ENCODE results near the gene MCM3AP. TPM values are rescaled to one million over a fixed set of nuclear protein-coding genes. Genes with fewer than 3 reads are reported as not detected.

The MCM3AP gene
- total RNA-seq, 1 donor from 2014 or later, result 150 TPM

GRCh38 chr21:46322351-46323226, 37.2 kb upstream of the MCM3AP start:
- Mint-ChIP-seq H3K27me3 (ENCODE audit: low read depth) (no peaks in the 10 kb centered on the region), H3K27ac (peak overlapping the region; percentile 92), H3K9me3 (no peaks in the 10 kb centered on the region), H3K36me3 (peaks cover 9% of the 10 kb centered on the region), H3K4me3 (peak overlapping the region; percentile 94), H3K4me1 (peaks cover 32% of the 10 kb centered on the region)
- DNase-seq (ENCODE audit: low spot score in 2 of 2, unreplicated experiment in 2 of 2), result peak in 1 of 2 experiments; percentile 42
- TF ChIP-seq, protein P1, sequence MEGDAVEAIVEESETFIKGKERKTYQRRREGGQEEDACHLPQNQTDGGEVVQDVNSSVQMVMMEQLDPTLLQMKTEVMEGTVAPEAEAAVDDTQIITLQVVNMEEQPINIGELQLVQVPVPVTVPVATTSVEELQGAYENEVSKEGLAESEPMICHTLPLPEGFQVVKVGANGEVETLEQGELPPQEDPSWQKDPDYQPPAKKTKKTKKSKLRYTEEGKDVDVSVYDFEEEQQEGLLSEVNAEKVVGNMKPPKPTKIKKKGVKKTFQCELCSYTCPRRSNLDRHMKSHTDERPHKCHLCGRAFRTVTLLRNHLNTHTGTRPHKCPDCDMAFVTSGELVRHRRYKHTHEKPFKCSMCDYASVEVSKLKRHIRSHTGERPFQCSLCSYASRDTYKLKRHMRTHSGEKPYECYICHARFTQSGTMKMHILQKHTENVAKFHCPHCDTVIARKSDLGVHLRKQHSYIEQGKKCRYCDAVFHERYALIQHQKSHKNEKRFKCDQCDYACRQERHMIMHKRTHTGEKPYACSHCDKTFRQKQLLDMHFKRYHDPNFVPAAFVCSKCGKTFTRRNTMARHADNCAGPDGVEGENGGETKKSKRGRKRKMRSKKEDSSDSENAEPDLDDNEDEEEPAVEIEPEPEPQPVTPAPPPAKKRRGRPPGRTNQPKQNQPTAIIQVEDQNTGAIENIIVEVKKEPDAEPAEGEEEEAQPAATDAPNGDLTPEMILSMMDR (IDR thresholded peaks at IDR 0.05; ENCODE audit: unreplicated experiment), result no peak

DNA sequence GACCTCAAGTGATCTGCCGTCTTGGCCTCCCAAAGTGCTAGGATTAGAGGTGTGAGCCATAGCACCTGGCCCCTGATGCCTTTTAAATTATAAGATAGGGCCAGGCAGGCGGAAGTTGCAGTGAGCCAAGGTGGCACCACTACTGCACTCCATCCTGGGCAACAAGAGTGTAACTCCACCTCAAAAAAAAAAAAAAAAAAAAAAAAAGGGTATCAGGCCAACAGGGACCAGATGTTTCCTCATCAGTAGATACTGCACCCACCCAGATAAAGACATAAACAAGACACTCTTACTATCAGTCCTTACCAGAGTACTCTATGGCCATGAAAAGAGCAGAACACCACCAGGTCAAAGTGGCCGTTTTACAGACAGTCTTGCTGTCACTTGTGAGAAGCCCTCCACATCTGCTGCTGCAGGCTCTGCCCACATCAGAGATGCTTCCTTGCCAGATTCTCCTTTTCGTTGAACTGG, 35.0 kb upstream of the MCM3AP start:
- Mint-ChIP-seq H3K27ac (peak overlapping the region; percentile 6), H3K36me3 (no peaks in the 10 kb centered on the region), H3K4me3 (peak overlapping the region; percentile 12), H3K4me1 (peaks cover 22% of the 10 kb centered on the region), H3K27me3 (ENCODE audit: low read depth) (no peaks in the 10 kb centered on the region), H3K9me3 (no peaks in the 10 kb centered on the region)
- TF ChIP-seq, protein P1 (IDR thresholded peaks at IDR 0.05; ENCODE audit: unreplicated experiment), result no peak
- DNase-seq (ENCODE audit: low spot score in 2 of 2, unreplicated experiment in 2 of 2), result no peak

- peak overlapping the region; percentile 12 for H3K27ac Mint-ChIP-seq
- no peak overlapping the region for H3K4me3 Mint-ChIP-seq
Observed at GRCh38 chr21:46319186-46319585, 33.8 kb upstream of the MCM3AP start.

DNA sequence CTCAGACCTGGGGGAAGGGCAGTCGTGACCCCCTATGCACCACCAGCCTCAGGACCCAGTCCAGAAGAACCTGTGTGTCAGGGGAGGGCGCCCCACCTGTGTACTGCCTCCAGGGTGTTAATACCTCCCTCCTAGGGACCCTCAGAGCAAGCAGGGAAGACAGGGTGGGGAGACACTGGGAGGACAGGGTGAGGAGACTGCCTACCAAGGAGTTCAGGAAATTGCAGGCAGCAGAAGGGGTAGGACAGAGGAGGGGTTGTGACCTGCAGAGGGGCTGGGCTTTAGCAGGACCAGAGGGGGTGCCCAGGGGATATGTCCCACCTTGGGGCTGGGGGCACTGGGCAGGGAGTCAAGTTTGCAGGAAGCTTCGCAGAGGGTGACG, 33.0 kb upstream of the MCM3AP start:
- Mint-ChIP-seq H3K27ac (no peak overlapping the region), H3K4me1 (peaks cover 21% of the 10 kb centered on the region), H3K4me3 (no peak overlapping the region), H3K27me3 (ENCODE audit: low read depth) (no peaks in the 10 kb centered on the region), H3K36me3 (no peaks in the 10 kb centered on the region), H3K9me3 (no peaks in the 10 kb centered on the region)
- no peak for DNase-seq (ENCODE audit: low spot score in 2 of 2, unreplicated experiment in 2 of 2)
- TF ChIP-seq, protein P1 (IDR thresholded peaks at IDR 0.05; ENCODE audit: unreplicated experiment), result no peak

More at GRCh38 chr21:46319186-46319585, 33.8 kb upstream of the MCM3AP start:
- Mint-ChIP-seq H3K9me3 (no peaks in the 10 kb centered on the region), H3K4me1 (peaks cover 21% of the 10 kb centered on the region), H3K27me3 (ENCODE audit: low read depth) (no peaks in the 10 kb centered on the region), H3K36me3 (no peaks in the 10 kb centered on the region)
- DNase-seq (ENCODE audit: low spot score in 2 of 2, unreplicated experiment in 2 of 2), result no peak
- TF ChIP-seq, protein P1 (IDR thresholded peaks at IDR 0.05; ENCODE audit: unreplicated experiment), result no peak

GRCh38 chr21:46317710-46318463, 32.5 kb upstream of the MCM3AP start:
- peaks cover 21% of the 10 kb centered on the region for H3K4me1 Mint-ChIP-seq
- H3K36me3 Mint-ChIP-seq, result peaks cover under 1% of the 10 kb centered on the region
- no peak overlapping the region for H3K27ac Mint-ChIP-seq
- H3K9me3 Mint-ChIP-seq, result no peaks in the 10 kb centered on the region
- no peaks in the 10 kb centered on the region for H3K27me3 Mint-ChIP-seq (ENCODE audit: low read depth)
- no peak overlapping the region for H3K4me3 Mint-ChIP-seq
- DNase-seq (ENCODE audit: low spot score in 2 of 2, unreplicated experiment in 2 of 2), result no peak
- TF ChIP-seq, protein P1 (IDR thresholded peaks at IDR 0.05; ENCODE audit: unreplicated experiment), result no peak
